ENCODE data around the gene CPOX. TPM values are rescaled to one million over a fixed set of nuclear protein-coding genes. Genes with fewer than 3 reads are reported as not detected.

CPOX gene
- total and polyA plus RNA-seq, 2 of the 8 experiments (the other 6 are each of a cell fraction or from before 2014, with no cell fraction given): 17.4 to 27.0 TPM

DNA sequence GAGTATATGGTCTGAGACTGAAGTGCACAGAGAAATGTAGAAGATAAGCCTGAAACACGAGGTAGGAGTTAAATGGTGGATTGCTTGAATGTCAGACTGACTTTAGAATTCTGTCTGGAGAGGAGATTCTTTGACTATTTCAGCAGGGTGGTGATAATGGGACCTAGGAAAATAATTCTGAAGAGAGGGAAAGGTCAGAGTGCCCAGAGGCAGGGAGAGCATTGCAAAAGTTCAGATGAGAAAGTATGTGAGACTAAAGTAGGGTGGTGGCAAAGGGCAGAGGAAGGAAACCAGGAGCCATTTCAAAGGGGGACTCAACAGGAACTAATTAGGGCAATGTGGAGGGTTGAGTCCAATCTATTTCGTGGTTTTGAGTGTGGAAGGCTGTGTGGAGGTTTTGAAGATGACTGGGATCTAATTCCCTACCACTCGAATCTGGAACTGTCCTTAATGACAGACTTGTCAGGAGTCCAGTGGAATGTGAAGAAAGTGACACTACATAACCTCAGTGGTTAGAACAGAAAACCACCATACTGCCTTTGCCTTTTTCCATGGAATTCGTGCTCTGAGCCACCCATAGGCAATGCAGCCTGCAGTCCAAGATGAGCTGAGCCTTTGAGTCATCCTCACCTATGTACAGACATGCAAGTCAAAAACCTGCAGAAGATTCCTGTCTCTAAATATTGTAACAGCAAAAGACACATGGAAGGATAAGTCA lies 16.1 kb downstream of the CPOX start (continued):
- TF ChIP-seq, protein P1, sequence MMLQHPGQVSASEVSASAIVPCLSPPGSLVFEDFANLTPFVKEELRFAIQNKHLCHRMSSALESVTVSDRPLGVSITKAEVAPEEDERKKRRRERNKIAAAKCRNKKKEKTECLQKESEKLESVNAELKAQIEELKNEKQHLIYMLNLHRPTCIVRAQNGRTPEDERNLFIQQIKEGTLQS (IDR thresholded peaks at IDR 0.05; ENCODE audit: insufficient read depth, low read depth, low read length): no peak
- TF ChIP-seq SIRT6 (IDR thresholded peaks at IDR 0.05; ENCODE audit: low read length): no peak
- TF ChIP-seq CTBP2 (IDR thresholded peaks at IDR 0.05; ENCODE audit: borderline replicate concordance, insufficient read depth, insufficient read length, low read length): no peak
- TF ChIP-seq MAFK (IDR thresholded peaks at IDR 0.05; ENCODE audit: low read depth, low read length): no peak
- TF ChIP-seq SAP30 (IDR thresholded peaks at IDR 0.05; ENCODE audit: insufficient read depth, insufficient replicate concordance, low read length): no peak
- TF ChIP-seq POLR2A (IDR thresholded peaks at IDR 0.05; ENCODE audit: control extremely low read depth in 1 of 2, low read depth in 2 of 2, low read length in 2 of 2): no peak
- no peak for TF ChIP-seq EZH2 (IDR thresholded peaks at IDR 0.05; ENCODE audit: low read depth, low read length, severe bottlenecking)
